Measurements from ENCODE around the gene GPRC5A. TPM values are rescaled to one million over a fixed set of nuclear protein-coding genes. Genes with fewer than 3 reads are reported as not detected.

Gene GPRC5A
- total and polyA plus RNA-seq, 10 of the 15 experiments (the other 5 are each of a cell fraction or from before 2014, with no cell fraction given) = 0.10 to 2.8 (median 1.1) TPM

- FAIRE-seq (no peak), DNase-seq (ENCODE audit: low read depth, low spot score) (no peak), ATAC-seq (no peak)
- Histone ChIP-seq H2AFZ (ENCODE audit: control insufficient read depth, low read depth, low read length) (no peak overlapping the region), H3K27me3 (replicated peaks in 1 of 2; ENCODE audit: control insufficient read depth in 2 of 2, insufficient read depth in 2 of 2, low read length in 1 of 2) (no peaks in the 10 kb centered on the region), H3K4me2 (ENCODE audit: control insufficient read depth, insufficient read depth) (no peak overlapping the region), H3K9me3 (replicated peaks; ENCODE audit: control insufficient read depth, insufficient read depth, low read length) (no peaks in the 10 kb centered on the region), H3K9ac (ENCODE audit: control insufficient read depth, insufficient read depth, low read length) (no peak overlapping the region), H3K36me3 (ENCODE audit: control insufficient read depth in 2 of 2, insufficient read depth in 2 of 2, low read length in 1 of 2) (no peaks in the 10 kb centered on the region), H3K79me2 (ENCODE audit: control insufficient read depth, insufficient read depth, low read length) (no peaks in the 10 kb centered on the region), H3K4me3 (no peak overlapping the region), H3K27ac (ENCODE audit: control insufficient read depth, insufficient read depth) (no peak overlapping the region), H4K20me1 (ENCODE audit: control insufficient read depth, insufficient read depth) (no peaks in the 10 kb centered on the region), H3K4me1 (ENCODE audit: control insufficient read depth, insufficient read depth, low read length) (peaks cover 5% of the 10 kb centered on the region)
- CTCF ChIA-PET = interaction anchor here (1.5 to 2.6 kb wide), 2 partner anchors 14 to 89 kb away, joined by 3 to 9 read pairs; no protein-coding TSS in a partner anchor
- in situ Hi-C loops (cut with MboI) = no loop called here
- TF ChIP-seq SMAD5 (IDR thresholded peaks at IDR 0.05; ENCODE audit: low read depth) = no peak
- no peak for TF ChIP-seq E4F1 (IDR thresholded peaks at IDR 0.05; ENCODE audit: borderline replicate concordance, partially characterized antibody)
- TF ChIP-seq RBBP5 (conservative IDR thresholded peaks at IDR 0.05) = no peak
- no peak for TF ChIP-seq SRF (IDR thresholded peaks at IDR 0.05; ENCODE audit: low read depth in 2 of 2, low read length in 2 of 2)
- TF ChIP-seq KLF5 (IDR thresholded peaks at IDR 0.05; ENCODE audit: partially characterized antibody) = no peak
- no peak for TF ChIP-seq TCF3 (IDR thresholded peaks at IDR 0.05; ENCODE audit: borderline replicate concordance, insufficient read depth, low read depth, low read length)
- TF ChIP-seq YBX1 (IDR thresholded peaks at IDR 0.05) = no peak
- no peak for TF ChIP-seq LARP7 (IDR thresholded peaks at IDR 0.05)
- no peak for TF ChIP-seq RFX5 (IDR thresholded peaks at IDR 0.05; ENCODE audit: low read depth, low read length)
- TF ChIP-seq CHD2 (IDR thresholded peaks at IDR 0.05; ENCODE audit: borderline replicate concordance, low read depth, low read length) = no peak
- no peak for TF ChIP-seq RAD51 (IDR thresholded peaks at IDR 0.05)
- TF ChIP-seq YY1 (IDR thresholded peaks at IDR 0.05; ENCODE audit: low read depth, low read length) = no peak
- TF ChIP-seq FOXK2 (IDR thresholded peaks at IDR 0.05) = no peak
- intact Hi-C loops (cut with micrococcal nuclease; ENCODE audit: unreplicated experiment) = no loop called here
- SMC1A ChIA-PET (ENCODE audit: uncharacterized antibody, unreplicated experiment) = interaction anchor here (0.7 kb wide), 1 partner anchor 90 kb away, joined by 3 read pairs; no protein-coding TSS in a partner anchor
- BruUV-seq (replicated peaks) = no TSS peak
- 65% methylated on average over 5 of the region's 5 CpGs for WGBS (ENCODE audit: insufficient coverage, insufficient replicate concordance, low lambda C conversion rate, missing lambda C conversion rate)
- RAD21 ChIA-PET (ENCODE audit: unreplicated experiment) = interaction anchor here (0.5 kb wide), 1 partner anchor 14 kb away, joined by 6 read pairs; the partner anchor contains the start of gene GPRC5A
- POLR2A ChIA-PET = no interaction called here
Measured at GRCh38 chr12:12877153-12877768, 14.1 kb upstream of the GPRC5A start.

Measured in GM12878 (cell line).